GM06990 (cell line): ENCODE data around the gene MGLL.
"Not testable (repeated sequence)": the region's sequence is repeated elsewhere in the genome, so short reads cannot be mapped to it uniquely, and the experiment has no call there.

Experiments used
- DNase-seq: peaks from one replicate; pipeline ENCODE4 v3.0.0-alpha.2; 2011; ENCODE audit not compliant: insufficient read length; ENCODE audit errors: extremely low read depth
- H3K27me3 ChIP-seq: replicated peaks from 2 replicates; pipeline ENCODE4 v1.6.0; 2011; ENCODE audit warnings: low read length; ENCODE audit not compliant: control insufficient read depth, insufficient read depth
- H3K36me3 ChIP-seq: 2 replicates; pipeline ENCODE4 v1.5.1; 2011; ENCODE audit warnings: low read length; ENCODE audit not compliant: control insufficient read depth, insufficient read depth
- H3K4me3 ChIP-seq: replicated peaks from 2 replicates; pipeline ENCODE4 v1.5.1; 2011; ENCODE audit warnings: low read depth, mild to moderate bottlenecking, control low read depth, low read length
- TF ChIP-seq, protein P1 (sequence below): IDR thresholded peaks from 2 replicates; pipeline ENCODE4 v1.5.1; 2011; ENCODE audit warnings: low read length, control low read depth, mild to moderate bottlenecking, inconsistent platforms; ENCODE audit not compliant: insufficient read depth, poor library complexity, severe bottlenecking

The MGLL gene

DNA sequence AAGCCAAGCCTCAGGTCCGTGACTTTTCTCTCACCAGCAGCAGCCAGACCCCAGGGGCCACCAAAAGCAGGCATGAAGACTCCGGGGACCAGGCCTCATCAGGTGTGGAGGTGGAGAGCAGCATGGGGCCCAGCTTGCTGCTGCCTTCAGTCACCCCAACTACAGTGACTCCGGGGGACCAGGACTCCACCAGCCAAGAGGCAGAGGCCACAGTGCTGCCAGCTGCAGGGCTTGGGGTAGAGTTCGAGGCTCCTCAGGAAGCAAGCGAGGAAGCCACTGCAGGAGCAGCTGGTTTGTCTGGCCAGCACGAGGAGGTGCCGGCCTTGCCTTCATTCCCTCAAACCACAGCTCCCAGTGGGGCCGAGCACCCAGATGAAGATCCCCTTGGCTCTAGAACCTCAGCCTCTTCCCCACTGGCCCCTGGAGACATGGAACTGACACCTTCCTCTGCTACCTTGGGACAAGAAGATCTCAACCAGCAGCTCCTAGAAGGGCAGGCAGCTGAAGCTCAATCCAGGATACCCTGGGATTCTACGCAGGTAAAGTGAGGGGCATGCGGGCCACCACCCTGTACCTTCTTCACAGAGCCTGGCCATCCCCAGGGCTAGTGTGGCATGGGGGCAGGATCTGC lies 161.6 kb downstream of the MGLL start:
- Histone ChIP-seq H3K4me3 (no peak overlapping the region), H3K36me3 (no peaks in the 10 kb centered on the region), H3K27me3 (no peaks in the 10 kb centered on the region)
- TF ChIP-seq, protein P1, sequence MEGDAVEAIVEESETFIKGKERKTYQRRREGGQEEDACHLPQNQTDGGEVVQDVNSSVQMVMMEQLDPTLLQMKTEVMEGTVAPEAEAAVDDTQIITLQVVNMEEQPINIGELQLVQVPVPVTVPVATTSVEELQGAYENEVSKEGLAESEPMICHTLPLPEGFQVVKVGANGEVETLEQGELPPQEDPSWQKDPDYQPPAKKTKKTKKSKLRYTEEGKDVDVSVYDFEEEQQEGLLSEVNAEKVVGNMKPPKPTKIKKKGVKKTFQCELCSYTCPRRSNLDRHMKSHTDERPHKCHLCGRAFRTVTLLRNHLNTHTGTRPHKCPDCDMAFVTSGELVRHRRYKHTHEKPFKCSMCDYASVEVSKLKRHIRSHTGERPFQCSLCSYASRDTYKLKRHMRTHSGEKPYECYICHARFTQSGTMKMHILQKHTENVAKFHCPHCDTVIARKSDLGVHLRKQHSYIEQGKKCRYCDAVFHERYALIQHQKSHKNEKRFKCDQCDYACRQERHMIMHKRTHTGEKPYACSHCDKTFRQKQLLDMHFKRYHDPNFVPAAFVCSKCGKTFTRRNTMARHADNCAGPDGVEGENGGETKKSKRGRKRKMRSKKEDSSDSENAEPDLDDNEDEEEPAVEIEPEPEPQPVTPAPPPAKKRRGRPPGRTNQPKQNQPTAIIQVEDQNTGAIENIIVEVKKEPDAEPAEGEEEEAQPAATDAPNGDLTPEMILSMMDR = no peak
- no peak for DNase-seq

DNA sequence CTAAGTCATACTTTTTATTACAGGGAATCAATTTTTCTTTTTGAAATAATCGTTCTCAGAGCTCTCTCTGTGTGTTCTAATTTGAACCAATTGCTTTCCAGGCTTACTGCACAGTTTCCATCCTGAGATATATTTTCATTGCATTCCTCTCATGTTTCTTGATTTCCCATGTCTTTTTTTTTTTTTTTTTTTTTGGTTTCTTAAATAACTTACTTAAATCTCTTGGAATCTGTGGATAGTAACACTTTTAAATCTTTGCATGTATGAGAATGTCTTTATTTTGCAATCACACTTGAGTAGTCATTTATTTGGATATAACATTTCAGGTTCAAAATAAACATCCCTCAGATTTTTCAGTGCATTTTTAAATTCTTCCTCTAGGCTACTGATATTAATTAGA lies 164.1 kb downstream of the MGLL start:
- Histone ChIP-seq H3K36me3 (no peaks in the 10 kb centered on the region), H3K4me3 (no peak overlapping the region), H3K27me3 (no peaks in the 10 kb centered on the region)
- DNase-seq = no peak
- TF ChIP-seq, protein P1 = no peak

DNA sequence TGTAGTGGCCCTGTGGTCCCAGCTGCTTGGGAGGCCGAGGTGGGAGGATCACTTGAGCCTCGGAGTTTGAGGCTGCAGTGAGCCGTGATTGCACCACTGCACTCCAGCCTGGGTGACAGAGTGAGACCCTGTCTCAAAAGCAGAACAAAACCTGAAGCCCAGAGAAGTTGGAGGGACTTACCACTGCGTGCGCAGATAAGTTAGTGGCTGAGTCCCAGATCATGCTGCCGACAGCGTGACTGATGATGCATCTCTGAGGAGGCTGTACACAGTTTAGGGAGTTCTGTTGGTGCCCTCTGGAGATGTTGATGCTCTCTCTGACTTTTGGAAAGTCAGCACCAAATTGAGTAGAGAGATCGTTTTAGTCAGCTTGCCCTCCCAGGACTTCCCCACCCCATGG lies 165.4 kb downstream of the MGLL start:
- TF ChIP-seq, protein P1 = no peak
- Histone ChIP-seq H3K36me3 (no peaks in the 10 kb centered on the region), H3K27me3 (no peaks in the 10 kb centered on the region), H3K4me3 (no peak overlapping the region)
- DNase-seq = no peak

DNA sequence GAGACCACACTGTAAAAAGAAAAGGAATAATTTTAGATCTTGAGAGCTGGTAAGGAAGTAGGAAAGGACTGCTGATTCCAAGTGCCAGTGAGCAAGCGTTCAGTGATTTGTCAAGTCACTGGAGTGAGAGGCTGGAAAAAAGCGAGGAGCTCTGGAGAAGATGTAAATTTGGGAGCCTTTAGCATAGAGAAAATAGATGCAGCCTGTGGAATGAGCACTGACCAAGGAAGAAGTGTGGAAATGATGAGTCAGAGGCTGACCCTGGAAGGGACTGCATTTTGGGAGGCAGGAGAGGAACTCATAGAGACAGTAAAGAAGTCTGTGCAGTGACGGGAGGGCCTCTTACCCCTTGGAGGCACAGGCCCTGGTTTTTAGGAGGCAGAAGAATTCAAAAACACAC lies 166.7 kb downstream of the MGLL start:
- TF ChIP-seq, protein P1 = no peak
- Histone ChIP-seq H3K36me3 (no peaks in the 10 kb centered on the region), H3K27me3 (no peaks in the 10 kb centered on the region), H3K4me3 (no peak overlapping the region)
- DNase-seq = no peak

DNA sequence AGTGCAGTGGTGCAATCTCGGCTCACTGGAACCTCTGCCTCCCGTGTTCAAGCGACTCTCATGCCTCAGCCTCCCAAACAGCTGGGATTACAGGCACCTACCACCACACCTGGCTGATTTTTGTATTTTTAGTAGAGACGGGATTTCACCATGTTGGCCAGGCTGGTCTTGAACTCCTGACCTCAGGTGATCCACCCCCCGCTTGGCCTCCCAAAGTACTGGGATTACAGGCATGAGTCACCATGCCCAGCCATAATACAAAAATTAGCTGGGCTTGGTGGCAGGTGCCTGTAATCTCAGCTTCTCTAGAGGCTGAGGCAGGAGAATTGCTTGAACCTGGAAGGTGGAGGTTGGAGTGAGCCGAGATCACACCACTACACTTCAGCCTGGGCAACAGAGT lies 167.3 kb downstream of the MGLL start:
- not testable (repeated sequence) for H3K36me3 ChIP-seq, H3K4me3 ChIP-seq, DNase-seq, H3K27me3 ChIP-seq

DNA sequence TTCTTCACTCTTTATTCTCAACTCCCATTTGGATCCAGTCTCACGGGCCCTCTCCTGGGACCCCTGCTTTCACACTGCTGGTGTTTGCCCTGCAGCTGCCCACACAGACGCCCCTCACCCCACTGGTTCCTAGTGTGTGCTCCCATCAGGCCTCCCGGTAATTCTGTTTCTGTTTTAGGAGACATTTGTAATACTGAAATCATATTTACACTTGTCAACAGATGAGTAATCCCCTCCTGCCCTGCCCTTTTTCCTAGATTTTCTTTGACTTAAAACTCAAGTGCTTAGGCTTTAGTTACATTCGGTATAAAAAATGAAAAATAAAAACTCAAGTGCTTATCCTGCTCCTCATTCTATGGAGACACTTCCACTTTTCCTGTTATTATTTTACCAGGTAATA lies 167.9 kb downstream of the MGLL start:
- Histone ChIP-seq H3K36me3 (no peaks in the 10 kb centered on the region), H3K4me3 (no peak overlapping the region), H3K27me3 (no peaks in the 10 kb centered on the region)
- TF ChIP-seq, protein P1 = no peak
- DNase-seq = no peak
